GM21367 (cell line): ENCODE results near the gene CD44.
"Not testable (repeated sequence)": the region's sequence is repeated elsewhere in the genome, so short reads cannot be mapped to it uniquely, and the experiment has no call there.

Experiments
- ATAC-seq: cut with Tn5 transposase; IDR thresholded peaks from one replicate; pipeline ENCODE4 v1.9.1; 2021; ENCODE audit not compliant: unreplicated experiment

The CD44 gene

GRCh38 chr11:35138943-35139721 lies at the start of gene CD44:
Gene CD44, plus strand, starts transcription at chr11:35139171. Its CDS starts 133 bp downstream, at chr11:35139304.
- ATAC-seq = peak; percentile 28

- peak; percentile 67 for ATAC-seq
Observed at GRCh38 chr11:35089666-35090065, 49.3 kb upstream of the CD44 start.

DNA sequence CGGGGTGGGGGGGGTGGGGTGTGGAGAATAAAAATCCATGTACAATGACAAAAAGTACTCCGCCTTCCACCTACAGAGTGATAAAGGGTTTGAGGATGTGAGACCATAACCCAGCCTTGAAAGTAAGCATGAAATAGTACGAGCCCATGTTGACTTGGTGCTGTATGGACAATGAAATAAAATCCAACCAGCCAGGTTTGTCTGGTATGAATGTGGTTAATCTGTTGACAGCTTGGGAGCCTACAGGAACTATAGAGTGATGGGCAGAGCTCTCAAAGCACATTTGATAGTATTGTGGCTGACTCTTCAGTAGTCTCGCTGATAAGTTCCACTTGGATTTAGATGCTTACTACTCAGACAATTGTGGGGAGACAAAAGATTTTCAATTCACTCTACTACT lies 48.8 kb upstream of the CD44 start:
- no peak for ATAC-seq

DNA sequence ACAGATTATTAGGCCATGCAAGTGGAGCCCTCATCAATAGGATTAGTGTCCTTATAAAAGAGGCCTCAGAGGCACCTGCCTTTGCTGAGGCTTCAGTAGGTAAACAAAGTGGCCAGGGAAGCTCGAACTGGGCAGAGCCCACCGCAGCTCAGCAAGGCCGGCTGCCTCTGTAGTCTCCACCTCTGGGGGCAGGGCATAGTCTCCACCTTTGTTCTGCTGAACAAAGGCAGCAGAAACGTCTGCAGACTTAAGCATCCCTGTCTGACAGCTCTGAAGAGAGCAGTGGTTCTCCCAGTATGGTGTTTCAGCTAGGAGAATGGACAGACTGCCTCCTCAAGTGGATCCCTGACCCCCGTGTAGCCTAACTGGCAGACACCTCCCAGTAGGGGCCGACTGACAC lies 48.0 kb upstream of the CD44 start:
- ATAC-seq = not testable (repeated sequence)

DNA sequence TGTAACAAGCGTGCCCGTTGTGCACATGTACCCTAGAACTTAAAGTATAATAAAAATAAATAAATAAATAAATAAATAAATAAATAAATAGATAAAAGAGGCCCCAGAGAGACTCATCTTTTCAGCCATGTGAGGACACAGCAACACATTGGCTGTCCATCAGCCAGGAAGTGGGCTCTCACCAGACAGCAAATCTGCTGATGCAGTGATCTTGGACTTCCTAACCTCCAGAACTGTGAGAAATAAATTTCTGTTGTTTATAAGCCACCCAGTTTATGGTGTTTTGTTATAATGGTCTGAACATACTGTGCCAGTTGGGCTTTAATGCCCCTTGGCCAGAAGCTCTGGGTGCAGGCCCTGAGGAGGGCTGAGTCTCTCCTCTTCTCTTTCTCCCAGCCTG lies 42.2 kb upstream of the CD44 start:
- no peak for ATAC-seq

- no peak for ATAC-seq
Observed at GRCh38 chr11:35097814-35098455, 41.0 kb upstream of the CD44 start.

GRCh38 chr11:35098855-35099254 lies 40.1 kb upstream of the CD44 start:
- no peak for ATAC-seq

DNA sequence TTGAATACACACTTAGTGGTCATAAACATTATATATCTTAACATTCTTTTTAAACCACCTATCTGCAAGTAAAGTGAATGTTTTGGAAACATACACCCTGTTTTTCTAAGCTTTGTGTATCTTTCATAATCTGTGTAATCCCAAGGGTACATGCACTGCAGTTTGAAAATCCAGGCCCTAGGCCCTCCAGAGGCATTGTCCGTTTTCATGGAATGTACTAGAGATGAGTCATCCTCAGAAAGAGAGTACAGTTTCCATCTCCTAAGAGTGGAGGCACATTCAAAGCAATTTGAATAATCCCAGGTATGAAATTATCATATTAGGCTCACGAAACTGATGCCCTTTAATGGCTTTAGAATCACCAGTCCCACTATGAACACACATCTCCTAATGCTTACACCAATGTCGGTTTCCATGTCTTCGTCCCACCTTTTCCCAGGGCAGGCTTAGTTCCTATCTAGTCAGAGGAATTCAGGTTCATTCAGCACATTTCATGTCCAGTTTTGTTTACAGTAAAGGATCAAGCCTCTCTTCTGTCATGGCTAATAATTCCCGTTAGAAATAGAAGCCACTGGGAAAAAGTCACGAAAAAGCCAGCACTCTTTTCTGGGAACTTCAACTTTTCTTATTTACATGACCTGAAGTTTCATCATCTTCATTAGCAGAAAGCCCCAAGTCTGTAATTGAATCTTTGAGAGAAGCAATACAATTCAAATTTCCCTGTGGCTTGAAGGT lies 39.5 kb upstream of the CD44 start:
- ATAC-seq = no peak

- ATAC-seq = no peak
Observed at GRCh38 chr11:35100013-35100383, 39.0 kb upstream of the CD44 start.

GRCh38 chr11:35101223-35101622 lies 37.7 kb upstream of the CD44 start:
- ATAC-seq = no peak

- ATAC-seq = no peak
Observed at GRCh38 chr11:35102267-35102666, 36.7 kb upstream of the CD44 start.

DNA sequence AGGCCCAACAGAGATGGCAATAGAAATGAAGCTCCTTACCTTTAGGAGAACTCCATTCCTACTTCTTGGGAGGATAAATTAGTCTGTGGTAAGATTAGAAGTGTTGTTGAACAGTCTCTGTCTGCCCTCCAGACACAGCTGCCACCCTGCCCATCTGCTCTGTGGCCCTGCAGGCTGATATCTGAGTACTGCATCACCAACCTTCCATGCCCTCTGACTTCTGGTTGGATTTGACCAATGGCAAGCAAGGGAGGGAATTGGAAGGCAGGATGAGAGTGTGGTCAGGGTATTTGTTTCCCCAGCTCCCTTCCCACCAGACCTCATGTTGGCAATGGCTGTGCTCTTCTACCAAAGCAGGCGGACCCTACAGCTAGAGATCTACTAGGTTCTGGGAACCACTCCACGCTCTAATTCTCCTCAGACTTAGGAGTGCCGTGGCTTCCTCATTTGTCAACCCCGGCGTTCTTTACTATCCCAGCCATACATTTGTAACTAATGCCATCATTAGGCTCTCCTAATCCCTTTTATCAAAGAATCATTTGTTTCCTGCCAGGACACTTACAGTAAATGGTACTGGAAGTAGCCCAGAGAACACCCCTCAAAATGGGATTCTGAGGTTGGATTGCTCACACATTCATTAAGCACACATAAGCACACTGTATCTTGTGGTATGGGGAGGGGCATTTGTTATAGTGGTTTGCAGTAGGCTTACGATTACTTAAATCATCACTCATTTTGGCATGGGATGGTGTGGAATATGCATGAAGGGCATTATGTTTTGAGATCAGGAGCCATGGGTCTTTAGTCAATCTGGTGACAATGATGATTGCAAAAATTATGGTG lies 35.4 kb upstream of the CD44 start:
- ATAC-seq = no peak

DNA sequence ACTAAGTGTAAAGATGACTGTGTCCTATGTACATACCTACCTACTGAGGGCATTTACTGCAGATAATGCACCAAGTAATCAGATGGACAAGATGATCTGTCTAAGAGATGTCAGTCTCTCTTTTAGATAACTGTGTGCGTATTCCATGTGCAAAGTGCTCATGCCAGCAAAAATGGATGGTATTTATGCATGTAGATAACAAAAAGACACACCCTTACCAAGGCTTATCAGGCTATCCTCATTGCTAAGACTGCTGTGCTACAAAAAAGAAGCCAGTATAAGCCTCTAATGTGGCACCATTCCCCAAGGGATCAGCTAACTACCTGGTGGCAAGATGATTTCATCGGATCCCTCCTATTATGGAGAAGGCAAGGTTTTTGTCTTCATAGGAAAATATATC lies 34.3 kb upstream of the CD44 start:
- ATAC-seq = no peak

- no peak for ATAC-seq
Observed at GRCh38 chr11:35105319-35106079, 33.5 kb upstream of the CD44 start.

DNA sequence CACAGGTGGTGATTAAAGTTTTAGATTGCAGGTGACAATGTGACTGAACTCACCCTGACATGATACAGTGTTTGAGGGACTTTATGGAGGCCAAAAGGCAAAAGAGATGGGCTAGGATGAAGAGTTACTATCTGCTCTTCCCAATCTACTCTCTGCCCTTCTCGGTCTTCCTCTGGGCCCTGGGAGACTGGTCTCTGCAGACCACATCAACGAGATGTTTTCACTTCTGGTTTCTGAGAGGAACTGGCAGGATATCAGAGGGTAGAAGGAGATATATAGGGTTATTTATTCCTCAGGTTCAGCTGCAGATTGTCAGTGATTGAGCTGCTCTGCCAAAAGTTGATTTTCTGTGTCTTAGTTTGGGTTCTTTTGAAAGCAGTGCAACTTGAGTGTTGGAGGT lies 32.4 kb upstream of the CD44 start:
- peak; percentile 67 for ATAC-seq

GRCh38 chr11:35107861-35108260 lies 31.1 kb upstream of the CD44 start:
- ATAC-seq = no peak

- not testable (repeated sequence) for ATAC-seq
Observed at GRCh38 chr11:35108336-35108735, 30.6 kb upstream of the CD44 start.

DNA sequence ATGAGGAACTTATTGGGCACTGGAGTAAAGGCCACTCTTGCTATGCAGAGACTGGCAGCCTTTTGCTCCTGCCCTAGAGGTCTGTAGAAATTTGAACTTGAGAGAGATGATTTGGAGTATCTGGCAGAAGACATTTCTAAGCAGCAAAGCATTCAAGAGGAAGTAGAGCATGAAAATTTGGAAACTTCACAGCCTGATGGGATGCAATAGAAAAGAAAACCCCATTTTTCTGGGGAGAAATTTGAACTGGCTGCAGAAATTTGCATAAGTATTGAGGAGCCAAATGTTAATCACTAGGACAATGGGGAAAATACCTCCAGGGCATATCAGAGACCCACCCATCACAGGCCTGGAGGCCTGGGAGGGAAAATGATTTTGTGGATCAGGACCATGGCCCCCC lies 29.9 kb upstream of the CD44 start:
- no peak for ATAC-seq

GRCh38 chr11:35109827-35110226 lies 29.1 kb upstream of the CD44 start:
- ATAC-seq = no peak
